Measurements from ENCODE around the gene GARIN5B. TPM values are rescaled to one million over a fixed set of nuclear protein-coding genes. Genes with fewer than 3 reads are reported as not detected.

Gene GARIN5B
- total RNA-seq, 1 donor from 2014 or later = not detected

DNA sequence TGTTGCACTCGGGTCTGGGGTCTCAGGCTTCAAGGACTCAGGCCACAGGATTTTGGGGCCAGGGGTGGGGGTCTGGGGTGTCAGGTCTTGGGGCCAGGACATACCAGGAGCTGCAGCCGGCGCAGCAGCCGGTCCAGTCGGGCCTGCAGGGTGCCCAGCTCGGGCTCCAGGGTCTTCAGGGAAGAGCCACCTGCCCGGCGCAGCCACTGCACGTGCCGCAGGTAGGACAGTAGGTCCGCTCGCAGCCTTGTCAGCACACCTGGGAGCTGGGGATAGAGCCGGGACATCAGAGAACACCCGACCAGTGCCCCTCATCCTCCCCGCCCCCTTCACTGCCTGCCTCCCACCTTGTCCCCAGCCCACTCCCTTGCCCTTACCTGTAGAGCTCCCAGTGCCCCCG is 5.0 kb upstream of the GARIN5B start:
- no peaks in the 10 kb centered on the region for H3K36me3 Mint-ChIP-seq (ENCODE audit: low read depth, unreplicated experiment)

DNA sequence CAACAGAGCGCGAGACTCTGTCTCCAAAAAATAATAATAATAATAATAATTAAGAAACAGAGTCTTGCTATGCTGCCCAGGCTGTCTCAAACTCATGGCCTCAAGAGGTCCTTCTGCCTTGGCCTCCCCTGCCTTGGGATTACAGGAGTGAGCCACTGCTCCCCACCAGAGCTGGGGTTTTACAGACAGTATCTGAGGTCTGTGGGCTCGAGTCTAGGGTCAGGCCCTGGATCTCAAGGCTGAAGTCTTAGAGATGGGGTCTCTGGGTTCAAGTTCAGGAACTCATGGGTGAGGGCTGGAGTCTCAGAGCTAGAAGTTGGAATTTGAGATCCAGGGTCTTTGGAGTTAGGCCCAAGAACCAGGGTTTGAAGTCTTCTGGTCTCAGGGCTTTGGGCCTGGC is 3.7 kb upstream of the GARIN5B start:
- Mint-ChIP-seq H3K9me3 (ENCODE audit: unreplicated experiment) (no peaks in the 10 kb centered on the region), H3K4me3 (ENCODE audit: unreplicated experiment) (no peak overlapping the region), H3K27me3 (ENCODE audit: unreplicated experiment) (peaks cover 28% of the 10 kb centered on the region), H3K4me1 (ENCODE audit: unreplicated experiment) (peaks cover 5% of the 10 kb centered on the region), H3K36me3 (ENCODE audit: low read depth, unreplicated experiment) (no peaks in the 10 kb centered on the region), H3K27ac (ENCODE audit: unreplicated experiment) (no peak overlapping the region)
- TF ChIP-seq, protein P1, sequence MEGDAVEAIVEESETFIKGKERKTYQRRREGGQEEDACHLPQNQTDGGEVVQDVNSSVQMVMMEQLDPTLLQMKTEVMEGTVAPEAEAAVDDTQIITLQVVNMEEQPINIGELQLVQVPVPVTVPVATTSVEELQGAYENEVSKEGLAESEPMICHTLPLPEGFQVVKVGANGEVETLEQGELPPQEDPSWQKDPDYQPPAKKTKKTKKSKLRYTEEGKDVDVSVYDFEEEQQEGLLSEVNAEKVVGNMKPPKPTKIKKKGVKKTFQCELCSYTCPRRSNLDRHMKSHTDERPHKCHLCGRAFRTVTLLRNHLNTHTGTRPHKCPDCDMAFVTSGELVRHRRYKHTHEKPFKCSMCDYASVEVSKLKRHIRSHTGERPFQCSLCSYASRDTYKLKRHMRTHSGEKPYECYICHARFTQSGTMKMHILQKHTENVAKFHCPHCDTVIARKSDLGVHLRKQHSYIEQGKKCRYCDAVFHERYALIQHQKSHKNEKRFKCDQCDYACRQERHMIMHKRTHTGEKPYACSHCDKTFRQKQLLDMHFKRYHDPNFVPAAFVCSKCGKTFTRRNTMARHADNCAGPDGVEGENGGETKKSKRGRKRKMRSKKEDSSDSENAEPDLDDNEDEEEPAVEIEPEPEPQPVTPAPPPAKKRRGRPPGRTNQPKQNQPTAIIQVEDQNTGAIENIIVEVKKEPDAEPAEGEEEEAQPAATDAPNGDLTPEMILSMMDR (IDR thresholded peaks at IDR 0.05; ENCODE audit: unreplicated experiment) = no peak
- DNase-seq (ENCODE audit: low spot score) = no peak

More for the DNA sequence above, 5.0 kb upstream of the GARIN5B start:
- TF ChIP-seq, protein P1 (IDR thresholded peaks at IDR 0.05; ENCODE audit: unreplicated experiment) = no peak
- DNase-seq (ENCODE audit: low spot score) = no peak
- no peak overlapping the region for H3K4me3 Mint-ChIP-seq (ENCODE audit: unreplicated experiment)
- peaks cover 5% of the 10 kb centered on the region for H3K4me1 Mint-ChIP-seq (ENCODE audit: unreplicated experiment)
- no peaks in the 10 kb centered on the region for H3K9me3 Mint-ChIP-seq (ENCODE audit: unreplicated experiment)
- peaks cover 31% of the 10 kb centered on the region for H3K27me3 Mint-ChIP-seq (ENCODE audit: unreplicated experiment)
- no peak overlapping the region for H3K27ac Mint-ChIP-seq (ENCODE audit: unreplicated experiment)

DNA sequence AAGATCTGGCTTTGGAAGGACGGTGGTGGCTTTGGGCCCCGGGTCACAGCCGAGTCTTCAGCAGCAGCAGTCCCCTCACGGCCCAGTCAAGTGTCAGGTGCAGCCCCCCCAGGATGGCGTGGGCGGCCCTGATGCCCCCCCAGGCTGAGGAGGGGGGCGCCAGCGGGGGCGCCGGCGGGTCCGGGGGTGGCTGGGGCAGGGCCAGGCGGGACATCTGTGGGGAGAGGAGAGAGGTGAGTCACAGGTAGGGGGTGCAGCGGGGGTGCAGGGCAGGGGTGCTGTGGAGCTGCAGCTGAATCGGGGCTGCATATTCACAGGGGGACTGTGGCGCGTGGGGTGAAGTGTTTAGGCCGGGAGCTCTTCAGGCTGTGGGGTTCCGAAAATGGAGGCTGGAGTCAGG is 2.9 kb upstream of the GARIN5B start:
- Mint-ChIP-seq H3K27me3 (ENCODE audit: unreplicated experiment) (peaks cover 24% of the 10 kb centered on the region), H3K9me3 (ENCODE audit: unreplicated experiment) (no peaks in the 10 kb centered on the region)

DNA sequence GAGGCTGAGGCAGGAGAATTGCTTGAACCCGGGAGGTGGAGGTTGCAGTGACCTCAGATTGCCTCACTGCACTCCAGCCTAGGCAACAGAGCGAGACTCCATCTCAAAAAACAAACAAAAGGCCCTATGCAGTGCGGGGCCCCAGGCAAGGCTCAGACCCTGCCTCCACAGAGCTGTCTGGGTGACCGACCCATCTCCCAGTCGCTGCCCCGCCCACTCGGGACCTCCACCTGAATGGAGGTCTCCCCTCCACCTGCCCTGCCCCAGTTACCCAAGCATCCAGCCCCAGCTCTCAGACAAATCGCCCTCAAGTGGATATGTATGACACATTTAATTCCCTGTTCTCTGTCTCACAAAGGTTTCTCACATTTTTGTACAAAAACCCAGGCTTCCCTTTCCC is 2.2 kb upstream of the GARIN5B start:
- Mint-ChIP-seq H3K4me1 (ENCODE audit: unreplicated experiment) (no peaks in the 10 kb centered on the region), H3K4me3 (ENCODE audit: unreplicated experiment) (no peak overlapping the region), H3K27ac (ENCODE audit: unreplicated experiment) (no peak overlapping the region), H3K27me3 (ENCODE audit: unreplicated experiment) (peaks cover 22% of the 10 kb centered on the region), H3K36me3 (ENCODE audit: low read depth, unreplicated experiment) (no peaks in the 10 kb centered on the region), H3K9me3 (ENCODE audit: unreplicated experiment) (no peaks in the 10 kb centered on the region)
- DNase-seq (ENCODE audit: low spot score) = no peak
- TF ChIP-seq, protein P1 (IDR thresholded peaks at IDR 0.05; ENCODE audit: unreplicated experiment) = no peak

More for the DNA sequence above, 2.9 kb upstream of the GARIN5B start:
- no peak overlapping the region for H3K27ac Mint-ChIP-seq (ENCODE audit: unreplicated experiment)
- peaks cover 4% of the 10 kb centered on the region for H3K4me1 Mint-ChIP-seq (ENCODE audit: unreplicated experiment)
- TF ChIP-seq, protein P1 (IDR thresholded peaks at IDR 0.05; ENCODE audit: unreplicated experiment) = no peak
- H3K36me3 Mint-ChIP-seq (ENCODE audit: low read depth, unreplicated experiment) = no peaks in the 10 kb centered on the region
- no peak overlapping the region for H3K4me3 Mint-ChIP-seq (ENCODE audit: unreplicated experiment)
- DNase-seq (ENCODE audit: low spot score) = no peak

DNA sequence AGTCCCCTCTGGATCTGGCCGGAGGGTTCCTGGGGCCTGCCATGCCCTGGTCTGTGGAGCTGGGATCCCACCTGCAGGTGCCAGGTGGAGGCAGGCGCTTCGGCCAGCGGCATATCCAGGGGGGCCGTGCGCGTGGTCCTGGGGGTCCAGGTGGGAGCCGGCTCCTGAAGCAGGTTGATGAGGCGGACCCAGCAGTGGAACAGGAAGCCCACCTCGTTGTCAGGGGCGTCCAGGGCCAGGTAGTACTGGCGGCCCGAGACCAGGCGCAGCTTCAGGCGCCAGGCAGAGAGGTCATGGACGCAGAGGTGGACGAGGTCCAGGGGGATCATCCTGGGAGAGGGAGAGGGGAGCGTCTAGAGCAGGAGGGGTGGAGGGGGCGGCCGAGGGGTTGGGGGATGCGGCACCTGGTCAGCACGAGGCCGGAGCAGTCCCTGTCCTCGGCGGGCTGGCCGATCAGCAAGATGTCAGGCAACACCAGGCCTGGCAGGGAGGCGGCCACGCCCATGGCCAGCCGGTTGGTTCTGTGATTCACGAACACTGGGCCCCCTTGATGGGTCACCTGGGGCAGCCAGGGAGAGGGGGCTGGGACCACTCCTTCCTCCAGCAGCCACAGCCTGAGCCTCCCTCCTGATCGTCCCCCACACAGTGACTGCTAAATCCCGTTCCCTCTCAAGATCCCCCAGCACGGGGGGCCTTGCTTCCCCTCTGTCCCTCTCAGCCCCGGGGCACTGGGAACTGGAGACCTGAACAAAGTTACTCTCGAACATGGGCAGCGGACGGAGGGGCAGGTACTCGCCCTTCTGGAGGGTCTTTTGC is 678 bp downstream of the GARIN5B start:
- H3K36me3 Mint-ChIP-seq (ENCODE audit: low read depth, unreplicated experiment) = peaks cover 3% of the 10 kb centered on the region
- no peak overlapping the region for H3K27ac Mint-ChIP-seq (ENCODE audit: unreplicated experiment)
- TF ChIP-seq, protein P1 (IDR thresholded peaks at IDR 0.05; ENCODE audit: unreplicated experiment) = no peak
- no peaks in the 10 kb centered on the region for H3K4me1 Mint-ChIP-seq (ENCODE audit: unreplicated experiment)
- H3K27me3 Mint-ChIP-seq (ENCODE audit: unreplicated experiment) = peaks cover 15% of the 10 kb centered on the region
- no peak for DNase-seq (ENCODE audit: low spot score)
- H3K9me3 Mint-ChIP-seq (ENCODE audit: unreplicated experiment) = no peaks in the 10 kb centered on the region
- H3K4me3 Mint-ChIP-seq (ENCODE audit: unreplicated experiment) = no peak overlapping the region
